Motor neuron (in vitro differentiated cells): ENCODE data around the gene DPAGT1. TPM values are rescaled to one million over a fixed set of nuclear protein-coding genes. Genes with fewer than 3 reads are reported as not detected.

Source experiments
- total RNA-seq, 8 experiments: library from RNA; unstranded; fragments of 300-600 nt; gene quantifications; 2 replicates each; pipeline versions ENCODE4 v1.2.3 to v1.2.4, GENCODE V29; 2022

The DPAGT1 gene
- total RNA-seq, 8 experiments from 2014 or later: 22.1 to 58.9 (median 36.5) TPM

Other genes with a start within 250 kb of the DPAGT1 start
- gene CXCR5, start 218.0 kb downstream of the DPAGT1 start, total RNA-seq: under 1 TPM in 6 of 8 experiments, not detected in 2; 0.04 to 0.19 (median 0.11) TPM
- gene BCL9L, start 175.9 kb downstream of the DPAGT1 start, total RNA-seq: 10 to 100 TPM in 3 of 8 experiments, 1 to 10 TPM in 5; 3.3 to 55.5 (median 8.7) TPM
- under 1 TPM in 5 of 8 experiments, not detected in 3; 0.29 to 1.00 (median 0.45) TPM for gene UPK2, start 145.6 kb downstream of the DPAGT1 start, total RNA-seq
- not detected for gene FOXR1, start 130.1 kb downstream of the DPAGT1 start, total RNA-seq
- gene CENATAC, start 103.7 kb downstream of the DPAGT1 start, total RNA-seq: 10 to 100 TPM; 13.0 to 65.0 (median 19.8) TPM
- gene RPS25, start 83.5 kb downstream of the DPAGT1 start, total RNA-seq: 1,000 to 10,000 TPM in 7 of 8 experiments, 100 to 1,000 TPM in 1; 941 to 1,612 (median 1,244) TPM
- gene TRAPPC4, start 83.1 kb downstream of the DPAGT1 start, total RNA-seq: 100 to 1,000 TPM in 4 of 8 experiments, 10 to 100 TPM in 4; 66.1 to 150 (median 105) TPM
- gene SLC37A4, start 71.0 kb downstream of the DPAGT1 start, total RNA-seq: 10 to 100 TPM in 4 of 8 experiments, 1 to 10 TPM in 4; 6.1 to 18.8 (median 9.9) TPM
- 100 to 1,000 TPM in 5 of 8 experiments, 10 to 100 TPM in 3; 85.0 to 152 (median 116) TPM for gene HYOU1, start 44.6 kb downstream of the DPAGT1 start, total RNA-seq
- 10 to 100 TPM; 11.8 to 39.0 (median 21.2) TPM for gene VPS11, start 34.0 kb downstream of the DPAGT1 start, total RNA-seq
- gene HMBS, start 17.0 kb downstream of the DPAGT1 start, total RNA-seq: 10 to 100 TPM in 5 of 8 experiments, 1 to 10 TPM in 3; 6.0 to 46.7 (median 16.1) TPM
- 10 to 100 TPM in 3 of 8 experiments, 1 to 10 TPM in 5; 4.7 to 17.7 (median 8.7) TPM for gene C2CD2L, start 5.5 kb upstream of the DPAGT1 start, total RNA-seq
- gene HINFP, start 19.7 kb upstream of the DPAGT1 start, total RNA-seq: 10 to 100 TPM; 13.0 to 34.0 (median 28.2) TPM
- 1 to 10 TPM in 5 of 8 experiments, under 1 TPM in 3; 0.36 to 3.3 (median 1.6) TPM for gene ABCG4, start 47.2 kb upstream of the DPAGT1 start, total RNA-seq
- 10 to 100 TPM in 2 of 8 experiments, 1 to 10 TPM in 5, under 1 TPM in 1; 0.65 to 16.3 (median 2.3) TPM for gene NLRX1, start 66.9 kb upstream of the DPAGT1 start, total RNA-seq
- 1 to 10 TPM in 2 of 8 experiments, under 1 TPM in 5, not detected in 1; 0.15 to 2.5 (median 0.29) TPM for gene NHERF4, start 83.6 kb upstream of the DPAGT1 start, total RNA-seq
- 10 to 100 TPM in 7 of 8 experiments, 1 to 10 TPM in 1; 5.1 to 19.3 (median 13.9) TPM for gene CBL, start 104.5 kb upstream of the DPAGT1 start, total RNA-seq
- gene MCAM, start 215.3 kb upstream of the DPAGT1 start, total RNA-seq: 10 to 100 TPM in 4 of 8 experiments, 1 to 10 TPM in 4; 2.0 to 78.9 (median 10.4) TPM
- gene RNF26, start 232.7 kb upstream of the DPAGT1 start, total RNA-seq: 10 to 100 TPM in 4 of 8 experiments, 1 to 10 TPM in 4; 5.7 to 26.5 (median 10.9) TPM
- 10 to 100 TPM in 1 of 8 experiments, 1 to 10 TPM in 3, under 1 TPM in 3, not detected in 1; 0.54 to 27.8 (median 1.4) TPM for gene C1QTNF5, start 239.0 kb upstream of the DPAGT1 start, total RNA-seq
- under 1 TPM in 6 of 8 experiments, not detected in 2; 0.05 to 0.62 (median 0.12) TPM for gene MFRP, start 244.9 kb upstream of the DPAGT1 start, total RNA-seq